ENCODE results near the gene LMX1A.

LMX1A gene

GRCh38 chr1:165365341-165365740, 8.8 kb upstream of the LMX1A start:
- no peak for DNase-seq

- DNase-seq = no peak
These were observed 8.1 kb upstream of the LMX1A start for GRCh38 chr1:165364568-165365133.

GRCh38 chr1:165356876-165357275, 361 bp upstream of the LMX1A start:
- no peak for DNase-seq

GRCh38 chr1:165355139-165355976, 1.2 kb downstream of the LMX1A start:
- DNase-seq = no peak

- no peak for DNase-seq
These were observed 1.8 kb downstream of the LMX1A start for GRCh38 chr1:165354739-165355138.

GRCh38 chr1:165353731-165354671, 2.5 kb downstream of the LMX1A start:
- DNase-seq = no peak

GRCh38 chr1:165352442-165353293, 3.8 kb downstream of the LMX1A start:
- no peak for DNase-seq

- no peak for DNase-seq
These were observed 4.6 kb downstream of the LMX1A start for GRCh38 chr1:165351863-165352441.

- DNase-seq = no peak
These were observed 5.7 kb downstream of the LMX1A start for GRCh38 chr1:165350840-165351239.

GRCh38 chr1:165345502-165345901, 11.0 kb downstream of the LMX1A start:
- DNase-seq = no peak

- DNase-seq = no peak
These were observed 11.8 kb downstream of the LMX1A start for GRCh38 chr1:165344736-165345135.

GRCh38 chr1:165344198-165344597, 12.3 kb downstream of the LMX1A start:
- no peak for DNase-seq

GRCh38 chr1:165342587-165342986, 13.9 kb downstream of the LMX1A start:
- no peak for DNase-seq

GRCh38 chr1:165342168-165342567, 14.3 kb downstream of the LMX1A start:
- DNase-seq = no peak

GRCh38 chr1:165339164-165339563, 17.4 kb downstream of the LMX1A start:
- no peak for DNase-seq

- DNase-seq = no peak
These were observed 26.0 kb downstream of the LMX1A start for GRCh38 chr1:165330483-165330882.

- no peak for DNase-seq
These were observed 27.4 kb downstream of the LMX1A start for GRCh38 chr1:165329104-165329503.

- DNase-seq = no peak
These were observed 28.4 kb downstream of the LMX1A start for GRCh38 chr1:165328136-165328535.

- DNase-seq = no peak
These were observed 29.0 kb downstream of the LMX1A start for GRCh38 chr1:165327538-165327937.

- no peak for DNase-seq
These were observed 30.9 kb downstream of the LMX1A start for GRCh38 chr1:165325460-165326203.

GRCh38 chr1:165324050-165324449, 32.5 kb downstream of the LMX1A start:
- no peak for DNase-seq

Measured in 8988T (cell line).